ENCODE data around the gene CYSTM1. TPM values are rescaled to one million over a fixed set of nuclear protein-coding genes. Genes with fewer than 3 reads are reported as not detected.

CYSTM1 gene
- total RNA-seq, 2 experiments from 2014 or later: 7.2 to 7.4 TPM

DNA sequence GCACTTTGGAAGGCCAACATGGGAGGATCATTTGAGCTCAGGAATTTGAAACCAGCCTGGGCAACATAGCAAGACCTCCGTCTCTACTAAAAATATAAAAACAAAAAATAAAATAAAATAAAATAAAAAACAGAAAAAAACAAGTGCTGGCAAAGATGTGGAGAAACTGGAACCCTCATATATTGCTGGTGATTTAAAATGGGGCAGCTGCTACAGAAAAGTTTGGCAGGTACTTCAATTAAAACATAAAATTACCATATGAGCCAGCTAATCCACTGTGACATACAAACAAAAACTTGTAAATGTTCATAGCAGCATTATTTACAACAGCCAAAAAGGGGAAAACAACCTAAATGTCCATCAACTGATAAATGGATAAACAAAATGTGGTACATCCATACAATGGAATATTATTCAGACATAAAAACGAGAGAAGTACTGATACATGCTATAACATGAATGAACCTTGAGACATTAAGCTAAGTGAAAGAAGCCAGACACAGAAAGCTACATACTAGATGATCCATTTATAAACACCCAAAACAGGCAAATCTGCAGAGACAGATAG lies 85.2 kb downstream of the CYSTM1 start:
- H3K4me1 Mint-ChIP-seq (ENCODE audit: low read depth): peaks cover 37% of the 10 kb centered on the region
- Histone ChIP-seq H3K4me3 (ENCODE audit: low read length) (no peak overlapping the region), H3K4me1 (ENCODE audit: insufficient read depth, low read length) (peaks cover 30% of the 10 kb centered on the region), H3K36me3 (ENCODE audit: insufficient read depth, low read length) (no peaks in the 10 kb centered on the region), H3K27ac (ENCODE audit: low read depth in 1 of 2, low read length in 2 of 2) (no peak overlapping the region), H3K27me3 (ENCODE audit: control insufficient read depth in 1 of 2, insufficient read depth in 2 of 2, low read length in 2 of 2) (no peaks in the 10 kb centered on the region), H3K9me3 (ENCODE audit: control insufficient read depth in 1 of 2, insufficient read depth in 1 of 2, low read length in 2 of 2) (no peaks in the 10 kb centered on the region)
- intact Hi-C loops (cut with DNase I, micrococcal nuclease): no loop called here
- POLR2A ChIA-PET: interaction anchor here (0.8 to 1.6 kb wide), 2 partner anchors 86 to 153 kb away, joined by 3 to 4 read pairs; partner anchors contain the start of gene HBEGF
- ATAC-seq (ENCODE audit: poor library complexity) (no peak), DNase-seq (no peak)
- peaks cover 34% of the 10 kb centered on the region for H3K36me3 Mint-ChIP-seq (ENCODE audit: low read depth)
- H3K27ac Mint-ChIP-seq: no peak overlapping the region
- no peak for TF ChIP-seq CTCF (IDR thresholded peaks at IDR 0.05)
- no peak overlapping the region for H3K4me3 Mint-ChIP-seq
- no peaks in the 10 kb centered on the region for H3K9me3 Mint-ChIP-seq
- CTCF ChIA-PET: interaction anchor here (3.1 kb wide), 1 partner anchor 16 kb away, joined by 11 read pairs; no protein-coding TSS in a partner anchor
- H3K27me3 Mint-ChIP-seq: no peaks in the 10 kb centered on the region

DNA sequence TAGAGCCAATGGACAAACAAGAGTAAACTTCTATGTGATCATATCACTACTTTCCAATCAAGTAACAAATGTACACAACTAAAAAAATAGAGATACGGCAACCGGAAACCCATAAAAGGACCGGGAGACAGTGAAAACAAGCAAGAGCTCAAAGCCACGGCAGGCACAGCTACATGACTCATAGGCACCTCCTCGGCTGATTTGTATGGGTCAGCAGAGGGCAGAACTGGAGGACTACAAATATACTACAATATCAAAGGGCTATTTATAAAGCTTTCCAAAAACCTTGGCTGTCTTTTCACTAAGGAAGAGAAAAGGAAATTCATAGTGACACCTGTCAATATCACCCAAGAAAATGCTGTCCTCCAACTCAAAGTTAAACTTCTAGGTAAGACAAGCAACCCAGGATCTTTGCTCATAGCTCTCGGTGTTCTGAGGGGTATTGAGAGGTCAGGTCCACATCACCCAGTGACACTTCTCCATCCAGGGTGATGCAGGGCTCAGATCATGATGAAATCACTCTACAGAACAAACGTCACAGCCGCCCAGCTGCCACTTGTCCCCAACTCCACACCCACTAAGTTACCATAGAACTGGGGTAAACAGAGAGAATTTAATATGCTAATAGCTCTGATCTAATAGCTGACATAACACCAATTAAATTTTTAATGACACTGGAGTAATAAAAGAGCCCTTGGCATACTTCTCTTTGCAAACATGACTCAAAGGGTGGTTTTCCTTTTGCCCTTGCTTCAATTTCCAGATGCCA lies 86.6 kb downstream of the CYSTM1 start:
- Histone ChIP-seq H3K36me3 (ENCODE audit: insufficient read depth, low read length) (no peaks in the 10 kb centered on the region), H3K4me1 (ENCODE audit: insufficient read depth, low read length) (peaks cover 32% of the 10 kb centered on the region), H3K27me3 (ENCODE audit: control insufficient read depth in 1 of 2, insufficient read depth in 2 of 2, low read length in 2 of 2) (no peaks in the 10 kb centered on the region), H3K4me3 (ENCODE audit: low read length) (no peak overlapping the region), H3K27ac (ENCODE audit: low read depth in 1 of 2, low read length in 2 of 2) (peak overlapping the region in 1 of 2 donors; percentile 9), H3K9me3 (ENCODE audit: control insufficient read depth in 1 of 2, insufficient read depth in 1 of 2, low read length in 2 of 2) (no peaks in the 10 kb centered on the region)
- H3K4me1 Mint-ChIP-seq (ENCODE audit: low read depth): peaks cover 51% of the 10 kb centered on the region
- H3K27ac Mint-ChIP-seq: peak overlapping the region; percentile 63
- H3K27me3 Mint-ChIP-seq: no peaks in the 10 kb centered on the region
- peaks cover 34% of the 10 kb centered on the region for H3K36me3 Mint-ChIP-seq (ENCODE audit: low read depth)
- H3K4me3 Mint-ChIP-seq: peak overlapping the region; percentile 9
- ChIA-PET CTCF (interaction anchor here (1.3 to 3.1 kb wide), 5 partner anchors 17 to 111 kb away, joined by 3 to 11 read pairs (median 3); no protein-coding TSS in a partner anchor), POLR2A (interaction anchor here (1.2 to 1.6 kb wide), 2 partner anchors 41 to 85 kb away, joined by 3 read pairs; partner anchors contain the start of genes HBEGF and PFDN1)
- TF ChIP-seq CTCF (IDR thresholded peaks at IDR 0.05): no peak
- intact Hi-C loops (cut with DNase I, micrococcal nuclease): no loop called here
- DNase-seq: peak in 7 of 14 experiments; percentile 9 to 73 (median 29)
- no peaks in the 10 kb centered on the region for H3K9me3 Mint-ChIP-seq
- peak; percentile 65 for ATAC-seq (ENCODE audit: poor library complexity)

- no peak overlapping the region for H3K27ac Mint-ChIP-seq
Measured at GRCh38 chr5:140262221-140262620, 87.2 kb downstream of the CYSTM1 start.

More at GRCh38 chr5:140262221-140262620, 87.2 kb downstream of the CYSTM1 start:
- no peaks in the 10 kb centered on the region for H3K9me3 ChIP-seq (ENCODE audit: control insufficient read depth in 1 of 2, insufficient read depth in 1 of 2, low read length in 2 of 2)
- Mint-ChIP-seq H3K4me1 (ENCODE audit: low read depth) (peaks cover 56% of the 10 kb centered on the region), H3K9me3 (no peaks in the 10 kb centered on the region), H3K36me3 (ENCODE audit: low read depth) (peaks cover 33% of the 10 kb centered on the region), H3K4me3 (no peak overlapping the region), H3K27me3 (no peaks in the 10 kb centered on the region)
- ChIA-PET POLR2A (interaction anchor here (1.2 kb wide), 1 partner anchor 41 kb away, joined by 3 read pairs; the partner anchor contains the start of gene PFDN1), CTCF (interaction anchor here (1.3 to 3.1 kb wide), 5 partner anchors 18 to 110 kb away, joined by 3 to 11 read pairs (median 3); no protein-coding TSS in a partner anchor)
- no peak overlapping the region for H3K4me3 ChIP-seq (ENCODE audit: low read length)
- intact Hi-C loops (cut with DNase I, micrococcal nuclease): no loop called here
- peaks cover 39% of the 10 kb centered on the region for H3K4me1 ChIP-seq (ENCODE audit: insufficient read depth, low read length)
- no peak for ATAC-seq (ENCODE audit: poor library complexity)
- H3K27ac ChIP-seq (ENCODE audit: low read depth in 1 of 2, low read length in 2 of 2): no peak overlapping the region
- H3K27me3 ChIP-seq (ENCODE audit: control insufficient read depth in 1 of 2, insufficient read depth in 2 of 2, low read length in 2 of 2): no peaks in the 10 kb centered on the region
- H3K36me3 ChIP-seq (ENCODE audit: insufficient read depth, low read length): no peaks in the 10 kb centered on the region
- DNase-seq: no peak
- no peak for TF ChIP-seq CTCF (IDR thresholded peaks at IDR 0.05)
